ENCODE results near the gene RSF1. TPM values are rescaled to one million over a fixed set of nuclear protein-coding genes. Genes with fewer than 3 reads are reported as not detected.
"Not testable (repeated sequence)": the region's sequence is repeated elsewhere in the genome, so short reads cannot be mapped to it uniquely, and the experiment has no call there.

RSF1 gene
- 17.0 and 37.0 TPM in 2 replicates for total RNA-seq (2014; rRNA removed; shearing (Covaris generic))

DNA sequence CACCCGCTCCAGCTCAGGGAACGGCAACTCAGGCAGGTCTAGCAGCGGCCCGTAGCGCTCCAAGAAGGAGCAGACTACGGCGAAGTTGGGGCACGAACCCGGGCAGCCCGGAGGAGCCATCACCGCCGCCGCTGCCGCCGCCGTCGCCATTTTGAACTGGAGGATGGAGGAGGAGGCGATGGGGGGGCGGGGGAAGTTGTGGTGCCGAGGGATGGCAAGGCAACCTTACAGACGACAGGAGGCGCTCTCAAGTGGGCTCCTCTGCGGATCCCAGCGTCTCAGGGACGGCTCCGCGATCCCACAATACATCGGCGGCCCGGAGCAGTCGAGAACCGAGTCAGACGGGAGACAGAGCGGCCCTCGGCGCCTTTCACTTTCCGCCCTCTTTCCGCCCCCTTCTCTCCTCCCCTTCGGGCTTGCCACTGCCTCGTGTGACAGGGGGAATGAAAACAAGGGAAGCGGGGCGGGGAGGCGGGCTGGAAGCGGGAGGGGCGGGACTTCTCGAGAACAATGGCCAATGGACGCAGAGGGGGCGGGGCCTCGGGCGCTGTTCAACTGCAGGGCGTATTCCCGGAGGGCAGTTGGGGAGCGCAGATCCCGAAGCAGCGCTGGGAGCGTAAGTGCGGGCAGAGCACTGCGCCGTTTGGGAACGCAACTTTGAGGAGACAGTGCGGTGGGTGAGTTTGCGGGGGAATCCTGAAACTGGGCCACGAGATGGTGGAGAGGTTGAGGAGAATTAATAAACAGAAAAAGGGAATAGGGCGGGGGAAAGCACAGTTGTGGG lies at the start of gene RSF1, which contains the start of gene AAMDC:
Gene RSF1 (minus strand): TSS at position 158 of the 784 bp plus-strand sequence. CDS start 8 bp downstream, at position 150.
Gene AAMDC (plus strand): TSS at position 580 of the 784 bp plus-strand sequence. CDS start 21,353 bp downstream, outside the sequence.
- DNase-seq (ENCODE audit: low spot score): peak; percentile 99

GRCh38 chr11:77868744-77869143 lies 48.2 kb upstream of the RSF1 start:
- DNase-seq (ENCODE audit: low spot score): no peak

- no peak for DNase-seq (ENCODE audit: low spot score)
These were observed 45.8 kb upstream of the RSF1 start for GRCh38 chr11:77866336-77866735.

GRCh38 chr11:77865805-77866204 lies 45.3 kb upstream of the RSF1 start:
- DNase-seq (ENCODE audit: low spot score): no peak

DNA sequence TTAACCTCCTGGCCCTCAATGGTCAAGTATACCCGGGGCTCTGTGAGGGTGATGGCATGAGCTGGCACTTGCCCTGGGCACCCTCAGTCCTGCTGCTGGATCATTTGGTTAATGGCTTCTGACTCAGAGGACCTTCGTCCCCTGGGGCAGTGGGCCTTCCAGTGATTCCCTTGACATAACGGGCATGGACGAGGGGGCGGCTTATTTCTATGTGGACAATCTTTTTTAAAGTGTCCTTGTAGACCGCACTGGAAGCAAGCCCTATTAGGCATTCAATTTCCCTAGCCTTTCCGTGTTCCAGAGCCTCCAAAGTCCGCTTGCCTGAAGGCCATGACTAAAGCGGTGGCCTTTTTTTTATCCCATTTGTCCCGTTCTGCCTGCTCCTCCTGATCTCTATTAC lies 40.9 kb upstream of the RSF1 start:
- not testable (repeated sequence) for DNase-seq (ENCODE audit: low spot score)

DNA sequence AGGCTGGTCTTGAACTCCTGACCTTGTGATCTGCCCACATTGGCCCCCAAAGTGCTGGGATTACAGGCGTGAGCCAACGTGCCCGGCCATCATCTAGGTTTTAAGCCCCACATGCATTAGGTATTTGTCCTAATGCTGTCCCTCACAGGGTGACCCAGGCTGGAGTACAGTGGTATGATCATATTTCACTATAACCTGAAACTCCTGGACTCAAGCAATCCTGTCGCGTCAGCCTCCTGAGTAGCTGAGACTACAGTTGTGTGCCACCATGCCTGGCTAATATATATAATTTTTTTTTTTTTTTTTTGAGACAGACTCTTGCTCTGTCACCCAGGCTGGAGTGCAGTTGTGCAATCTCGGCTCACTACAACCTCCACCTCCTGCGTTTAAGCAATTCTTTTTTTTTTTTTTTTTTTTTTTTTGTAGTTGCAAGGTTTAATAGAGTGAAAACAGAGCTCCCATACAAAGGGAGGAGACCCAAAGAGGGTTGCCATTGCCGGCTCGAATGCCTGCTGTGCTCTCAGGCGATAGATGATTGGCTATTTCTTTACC lies 37.5 kb upstream of the RSF1 start:
- DNase-seq (ENCODE audit: low spot score): not testable (repeated sequence)

GRCh38 chr11:77854838-77855237 lies 34.3 kb upstream of the RSF1 start:
- no peak for DNase-seq (ENCODE audit: low spot score)

- no peak for DNase-seq (ENCODE audit: low spot score)
These were observed 31.0 kb upstream of the RSF1 start for GRCh38 chr11:77851503-77851902.

DNA sequence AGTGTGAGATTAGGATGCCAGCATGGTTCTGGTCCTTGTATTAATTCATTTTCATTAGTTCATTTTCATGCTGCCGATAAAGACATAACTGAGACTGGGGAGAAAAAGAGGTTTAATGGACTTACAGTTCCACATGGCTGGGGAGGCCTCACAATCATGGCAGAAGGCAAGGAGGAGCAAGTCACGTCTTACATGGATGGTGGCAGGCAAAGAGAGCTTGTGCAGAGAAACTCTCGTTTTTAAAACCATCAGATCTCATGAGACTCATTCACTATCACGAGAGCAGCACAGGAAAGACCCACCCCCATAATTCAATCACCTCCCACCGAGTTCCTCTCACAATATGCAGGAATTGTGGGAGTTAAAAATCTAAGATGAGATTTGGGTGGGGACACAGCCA lies 23.2 kb upstream of the RSF1 start:
- DNase-seq (ENCODE audit: low spot score): not testable (repeated sequence)

- no peak for DNase-seq (ENCODE audit: low spot score)
These were observed 22.1 kb upstream of the RSF1 start for GRCh38 chr11:77842441-77843121.

DNA sequence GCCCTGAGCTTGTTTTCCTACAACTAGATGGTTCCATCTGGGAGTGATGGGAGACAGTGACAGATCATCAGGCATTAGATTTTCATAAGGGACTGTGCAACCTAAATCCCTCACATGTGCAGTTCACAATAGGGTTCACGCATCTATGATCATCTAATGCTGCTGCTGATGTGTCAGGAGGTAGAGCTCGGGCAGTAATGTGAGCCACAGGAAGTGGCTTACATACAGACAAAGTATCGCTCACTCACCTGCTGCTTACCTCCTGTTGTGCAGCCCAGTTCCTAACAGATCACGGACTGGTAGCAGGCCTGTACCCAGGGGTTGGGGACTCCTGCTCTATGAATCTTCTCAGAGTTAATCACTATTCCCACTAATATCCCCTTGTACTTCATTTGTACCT lies 12.8 kb upstream of the RSF1 start:
- no peak for DNase-seq (ENCODE audit: low spot score)

GRCh38 chr11:77828926-77829325 lies 8.4 kb upstream of the RSF1 start:
- no peak for DNase-seq (ENCODE audit: low spot score)

GRCh38 chr11:77823775-77824174 lies 3.3 kb upstream of the RSF1 start:
- no peak for DNase-seq (ENCODE audit: low spot score)

GRCh38 chr11:77822126-77822525 lies 1.6 kb upstream of the RSF1 start:
- DNase-seq (ENCODE audit: low spot score): not testable (repeated sequence)

- no peak for DNase-seq (ENCODE audit: low spot score)
These were observed 878 bp upstream of the RSF1 start for GRCh38 chr11:77821349-77821851.

- peak; percentile 50 for DNase-seq (ENCODE audit: low spot score)
These were observed 479 bp downstream of the RSF1 start for GRCh38 chr11:77819921-77820564.

DNA sequence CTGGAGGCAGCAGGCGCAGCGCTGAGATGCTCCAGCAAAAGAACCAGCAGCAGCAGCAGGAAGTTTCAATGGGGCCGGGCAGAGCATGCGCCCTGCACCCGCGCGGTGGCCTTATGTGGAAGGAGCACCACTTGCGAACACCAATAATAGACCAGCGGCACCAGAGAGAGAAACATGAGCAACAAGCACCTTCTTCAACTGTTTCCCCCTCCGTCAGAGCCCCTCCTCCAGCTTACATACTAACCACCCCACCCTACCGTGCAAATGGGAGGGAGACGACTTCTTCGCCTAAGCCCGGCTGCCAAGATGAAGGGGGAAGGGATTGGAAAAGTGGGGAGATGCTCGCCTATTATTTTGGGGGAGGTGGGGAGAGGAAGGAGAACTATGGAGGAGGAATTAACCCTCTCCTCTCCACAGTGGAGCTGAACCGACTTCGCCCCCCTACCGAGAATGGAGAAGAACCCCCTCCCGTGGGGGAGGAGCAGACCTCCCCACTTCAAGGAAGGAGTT lies 1.1 kb downstream of the RSF1 start:
- DNase-seq (ENCODE audit: low spot score): peak; percentile 86

DNA sequence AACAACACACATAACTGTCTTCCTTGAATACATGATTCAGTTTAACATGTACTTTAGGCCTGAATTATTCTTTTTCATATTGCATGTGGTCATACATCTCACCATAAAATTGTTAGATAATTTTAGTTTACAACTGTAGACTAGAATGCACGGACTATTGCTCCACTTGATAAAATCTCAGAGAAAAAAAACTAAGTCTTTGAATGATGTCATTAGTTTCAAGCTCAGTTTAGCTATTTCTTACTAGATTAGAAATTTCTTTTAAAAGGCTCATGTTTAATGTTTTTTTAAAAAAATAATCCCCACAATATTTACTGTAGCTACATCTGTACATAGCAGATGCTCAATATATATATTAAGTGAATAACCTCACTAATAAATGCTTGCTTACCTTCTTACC lies 5.1 kb downstream of the RSF1 start:
- DNase-seq (ENCODE audit: low spot score): no peak

GRCh38 chr11:77814848-77815247 lies 5.7 kb downstream of the RSF1 start:
- no peak for DNase-seq (ENCODE audit: low spot score)

DNA sequence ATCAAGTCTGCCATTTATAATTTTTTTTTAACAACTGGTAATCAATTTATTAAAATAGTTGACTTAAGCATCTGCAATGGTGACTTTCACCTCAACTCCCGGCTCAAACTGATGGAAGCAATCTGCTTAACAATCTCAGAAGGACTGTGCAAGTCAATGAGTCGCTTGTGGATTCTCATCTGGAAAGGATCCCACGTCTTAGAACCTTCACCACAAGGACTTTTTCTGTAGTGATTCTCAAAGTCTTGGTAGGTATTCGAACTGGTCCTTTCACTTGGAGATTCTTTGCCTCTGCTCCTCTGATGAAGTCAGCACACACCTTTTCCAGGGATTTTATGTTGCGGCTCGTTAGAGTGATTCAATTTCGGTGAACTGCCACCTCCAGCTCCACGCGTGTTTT lies 7.3 kb downstream of the RSF1 start:
- DNase-seq (ENCODE audit: low spot score): no peak

GRCh38 chr11:77806993-77807392 lies 13.5 kb downstream of the RSF1 start:
- DNase-seq (ENCODE audit: low spot score): no peak

DNA sequence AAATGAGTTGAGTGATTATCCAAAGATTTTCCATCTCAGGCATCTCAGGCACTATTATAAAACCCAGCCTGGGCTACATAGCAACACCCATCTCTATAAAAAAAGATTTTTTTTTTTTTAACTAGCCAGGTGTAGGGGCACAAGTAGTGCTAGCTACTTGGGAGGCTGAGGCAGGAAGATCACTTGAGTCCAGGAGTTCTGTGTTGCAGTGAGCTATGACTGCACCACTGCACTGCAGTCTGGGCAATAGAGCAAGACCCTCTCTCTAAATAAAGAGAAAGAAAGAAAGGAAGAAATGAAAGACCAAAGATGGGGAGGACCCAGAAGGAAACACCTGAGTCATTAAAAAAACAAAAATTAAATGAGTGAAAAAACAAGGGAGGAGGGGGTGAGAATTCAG lies 14.1 kb downstream of the RSF1 start:
- no peak for DNase-seq (ENCODE audit: low spot score)

Measured in HT-29 (cell line).